ENCODE data around the gene PQBP1.

Gene PQBP1

DNA sequence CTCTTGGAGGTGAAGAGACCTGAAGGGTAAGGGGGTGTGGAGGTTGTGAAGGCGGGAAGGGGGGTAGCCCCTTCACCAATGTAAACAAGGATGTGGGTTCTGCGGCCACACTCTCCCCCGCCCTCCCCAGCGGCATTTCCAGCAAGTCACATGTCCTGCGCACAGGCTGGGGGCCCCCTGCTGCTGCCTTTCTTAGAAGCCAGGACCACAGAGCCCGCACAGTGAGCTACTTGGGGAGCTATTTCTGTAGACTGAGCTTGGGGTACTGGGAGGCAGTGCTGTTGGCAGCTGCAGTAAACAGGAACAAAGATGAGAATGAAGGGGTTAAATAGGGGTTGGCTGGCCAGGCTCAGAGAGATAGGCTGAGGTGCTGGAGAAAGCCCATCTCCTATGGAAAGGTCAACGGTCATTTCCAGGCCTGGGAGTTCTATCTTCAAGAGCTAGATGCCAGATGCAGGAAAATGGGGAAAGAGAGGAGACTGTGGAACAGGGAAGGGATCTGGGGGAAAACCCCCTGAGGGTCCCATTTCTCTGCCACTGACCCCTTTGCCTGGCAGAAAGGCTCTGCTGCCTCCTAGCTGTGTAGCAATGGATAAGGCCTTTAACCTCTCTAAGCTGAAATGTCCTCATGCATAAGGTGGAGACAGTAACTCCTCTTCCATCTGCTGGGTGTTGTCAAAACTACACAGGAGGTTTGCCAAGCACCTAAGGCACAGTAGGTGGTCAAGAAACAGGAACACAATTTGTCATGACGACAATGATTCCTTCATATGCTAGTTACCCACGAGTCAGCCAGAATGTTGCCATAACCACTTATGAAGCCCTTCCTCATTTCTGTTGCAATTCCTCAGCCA, 39.6 kb downstream of the PQBP1 start:
- DNase-seq (ENCODE audit: low read depth), result no peak
- H3K4me3 ChIP-seq (ENCODE audit: low read length), result no peak overlapping the region
- TF ChIP-seq, protein P1, sequence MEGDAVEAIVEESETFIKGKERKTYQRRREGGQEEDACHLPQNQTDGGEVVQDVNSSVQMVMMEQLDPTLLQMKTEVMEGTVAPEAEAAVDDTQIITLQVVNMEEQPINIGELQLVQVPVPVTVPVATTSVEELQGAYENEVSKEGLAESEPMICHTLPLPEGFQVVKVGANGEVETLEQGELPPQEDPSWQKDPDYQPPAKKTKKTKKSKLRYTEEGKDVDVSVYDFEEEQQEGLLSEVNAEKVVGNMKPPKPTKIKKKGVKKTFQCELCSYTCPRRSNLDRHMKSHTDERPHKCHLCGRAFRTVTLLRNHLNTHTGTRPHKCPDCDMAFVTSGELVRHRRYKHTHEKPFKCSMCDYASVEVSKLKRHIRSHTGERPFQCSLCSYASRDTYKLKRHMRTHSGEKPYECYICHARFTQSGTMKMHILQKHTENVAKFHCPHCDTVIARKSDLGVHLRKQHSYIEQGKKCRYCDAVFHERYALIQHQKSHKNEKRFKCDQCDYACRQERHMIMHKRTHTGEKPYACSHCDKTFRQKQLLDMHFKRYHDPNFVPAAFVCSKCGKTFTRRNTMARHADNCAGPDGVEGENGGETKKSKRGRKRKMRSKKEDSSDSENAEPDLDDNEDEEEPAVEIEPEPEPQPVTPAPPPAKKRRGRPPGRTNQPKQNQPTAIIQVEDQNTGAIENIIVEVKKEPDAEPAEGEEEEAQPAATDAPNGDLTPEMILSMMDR (IDR thresholded peaks at IDR 0.05; ENCODE audit: insufficient read depth, low read depth, low read length, missing control alignments), result no peak

DNA sequence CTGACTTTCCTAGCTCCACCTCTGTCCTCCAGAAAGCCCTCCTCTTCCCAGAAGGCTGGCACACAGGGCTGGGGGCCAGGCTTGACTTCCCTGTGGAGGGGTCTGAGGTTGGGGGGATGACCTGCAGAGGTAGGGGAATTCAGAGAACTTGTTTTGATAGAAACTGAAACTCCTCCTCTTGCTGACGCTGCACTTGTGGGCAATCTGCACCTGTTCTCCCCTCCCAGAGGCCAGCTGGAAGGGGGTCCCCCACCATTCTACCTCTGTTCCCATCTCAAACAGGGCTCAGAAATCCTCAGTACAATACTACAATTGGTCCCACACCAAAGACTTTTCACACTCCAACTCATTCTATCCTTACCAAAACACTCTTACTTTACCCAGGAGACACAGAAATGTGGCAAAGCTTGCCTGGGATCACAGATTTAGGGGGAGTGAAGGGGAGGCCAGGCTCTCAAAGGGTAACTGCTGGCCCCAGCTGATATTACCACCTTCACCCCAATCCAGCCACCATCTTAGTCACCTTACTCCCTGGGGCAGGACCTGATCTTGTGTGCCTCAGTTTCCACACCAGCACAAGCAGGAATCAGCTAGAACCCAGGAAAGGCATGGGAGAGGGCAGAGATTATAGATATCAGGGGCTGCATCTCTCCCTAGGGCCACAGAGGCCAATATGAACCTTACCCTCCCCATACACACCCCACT, 41.1 kb downstream of the PQBP1 start:
- no peak for DNase-seq (ENCODE audit: low read depth)
- TF ChIP-seq, protein P1 (IDR thresholded peaks at IDR 0.05; ENCODE audit: insufficient read depth, low read depth, low read length, missing control alignments), result no peak
- H3K4me3 ChIP-seq (ENCODE audit: low read length), result no peak overlapping the region

GRCh38 chrX:48939524-48940228, 41.9 kb downstream of the PQBP1 start:
- no peak for DNase-seq (ENCODE audit: low read depth)
- TF ChIP-seq, protein P1 (IDR thresholded peaks at IDR 0.05; ENCODE audit: insufficient read depth, low read depth, low read length, missing control alignments), result no peak
- H3K4me3 ChIP-seq (ENCODE audit: low read length), result no peak overlapping the region

GRCh38 chrX:48940404-48940955, 42.8 kb downstream of the PQBP1 start:
- DNase-seq (ENCODE audit: low read depth), result no peak
- H3K4me3 ChIP-seq (ENCODE audit: low read length), result no peak overlapping the region
- TF ChIP-seq, protein P1 (IDR thresholded peaks at IDR 0.05; ENCODE audit: insufficient read depth, low read depth, low read length, missing control alignments), result no peak

GRCh38 chrX:48942895-48943294, 45.2 kb downstream of the PQBP1 start:
- DNase-seq (ENCODE audit: low read depth), result no peak

More at GRCh38 chrX:48942895-48943294, 45.2 kb downstream of the PQBP1 start:
- H3K4me3 ChIP-seq (ENCODE audit: low read length), result no peak overlapping the region
- TF ChIP-seq, protein P1 (IDR thresholded peaks at IDR 0.05; ENCODE audit: insufficient read depth, low read depth, low read length, missing control alignments), result no peak

All from epithelial cell of esophagus (primary cell).